Effector CD4-positive, alpha-beta T cell (primary cell): ENCODE results near the gene KLF4.
"Not testable (repeated sequence)": the region's sequence is repeated elsewhere in the genome, so short reads cannot be mapped to it uniquely, and the experiment has no call there.

Experiments
- DNase-seq: peaks from one replicate; pipeline ENCODE4 v3.0.0-alpha.2; 2020
- total RNA-seq: gene quantifications from one replicate; lab custom pipeline; 2026; lab: John Stamatoyannopoulos, UW

Gene KLF4
- total RNA-seq, result 46.3 reads per million, percentile 66 among the genes with 10 or more reads in this experiment

DNA sequence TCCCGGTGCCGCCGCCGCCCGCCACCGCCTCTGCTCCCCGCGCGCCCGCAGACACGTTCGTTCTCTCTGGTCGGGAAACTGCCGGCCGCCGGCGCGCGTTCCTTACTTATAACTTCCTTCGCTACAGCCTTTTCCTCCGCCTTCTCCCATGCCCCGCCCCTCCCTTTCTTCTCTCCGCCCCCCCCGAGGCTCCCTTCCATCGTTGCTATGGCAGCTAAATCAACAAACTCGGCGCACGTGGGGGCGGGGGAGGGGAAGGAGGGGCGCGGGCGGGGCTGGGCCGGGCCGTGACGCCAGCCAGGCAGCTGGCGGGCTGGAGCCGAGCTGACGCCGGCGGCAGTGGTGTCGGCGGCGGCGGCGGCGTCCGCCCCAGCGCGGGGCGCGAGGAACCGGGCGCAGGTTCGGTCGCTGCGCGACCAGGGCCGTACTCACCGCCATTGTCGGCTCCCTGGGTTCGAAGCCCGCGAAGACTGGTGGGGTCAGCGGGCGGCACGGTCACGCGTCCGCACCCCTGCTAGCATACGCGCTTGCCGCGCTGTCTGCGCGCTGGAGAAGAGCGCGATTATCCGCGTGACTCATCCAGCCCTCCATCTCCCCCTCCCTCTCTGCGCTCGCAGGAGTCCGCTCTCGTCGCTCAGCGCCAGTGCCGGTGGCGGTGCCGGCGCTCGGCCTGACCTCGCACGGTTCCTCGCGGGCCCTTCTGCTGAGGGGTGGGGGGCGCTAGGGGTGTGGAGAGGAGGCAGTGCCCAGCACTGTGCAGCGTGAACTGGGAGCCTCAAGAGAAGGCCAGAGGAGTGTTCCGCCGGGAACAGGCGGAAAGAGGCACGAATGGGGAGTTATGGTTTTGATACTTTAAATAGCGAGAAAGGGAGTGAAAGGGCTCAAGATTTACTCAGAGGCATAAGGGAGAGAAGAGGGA is at the start of gene KLF4:
Gene KLF4 (minus strand): TSS at position 83 of the 919 bp plus-strand sequence. CDS start 597 bp downstream, outside the sequence.
- peak; percentile 18 for DNase-seq

DNA sequence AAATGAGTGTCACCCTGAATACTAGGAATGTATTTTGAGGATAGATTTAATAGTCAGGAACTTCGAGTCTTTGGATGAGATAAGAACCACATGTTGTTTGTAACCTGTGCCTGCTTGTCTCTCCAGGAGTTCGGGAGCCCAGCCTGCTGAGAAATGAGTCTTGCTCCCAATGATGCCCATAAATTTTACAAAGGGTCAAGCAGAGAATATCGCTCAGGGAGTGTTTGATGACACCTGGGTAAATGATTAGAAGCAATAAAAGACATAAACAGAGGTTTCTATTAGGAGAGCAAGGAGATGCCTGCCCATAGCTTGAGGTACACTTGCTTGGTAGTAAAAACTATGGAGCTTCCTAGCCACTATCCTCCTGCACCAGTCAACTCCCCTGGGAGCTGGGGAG is 46.9 kb upstream of the KLF4 start:
- DNase-seq, result no peak

DNA sequence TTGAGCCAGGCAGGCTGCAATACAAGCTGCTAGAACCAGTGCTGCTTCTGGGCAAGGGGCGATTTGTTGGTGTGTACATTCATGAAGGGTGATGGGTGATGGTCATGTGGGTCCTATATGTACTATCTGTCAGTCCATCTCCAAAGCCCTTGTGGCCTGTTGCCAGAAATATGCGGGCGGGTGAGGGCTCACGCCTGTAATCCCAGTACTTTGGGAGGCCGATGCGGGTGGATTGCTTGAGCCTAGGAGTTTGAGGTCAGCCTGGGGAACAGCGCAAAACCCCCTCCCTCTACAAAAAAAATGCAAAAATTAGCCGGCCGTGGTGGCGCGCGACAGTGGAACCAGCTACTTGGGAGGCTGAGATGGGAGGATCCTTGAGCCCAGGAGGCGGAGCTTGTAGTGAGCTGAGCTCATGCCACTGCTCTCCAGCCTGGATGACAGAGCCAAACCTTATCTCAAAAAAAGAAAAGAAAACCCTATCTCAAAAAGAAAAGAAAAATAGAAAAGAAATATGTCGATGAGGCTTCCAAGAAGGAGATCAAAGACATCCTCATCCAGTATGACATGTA is 45.0 kb upstream of the KLF4 start:
- DNase-seq, result no peak

DNA sequence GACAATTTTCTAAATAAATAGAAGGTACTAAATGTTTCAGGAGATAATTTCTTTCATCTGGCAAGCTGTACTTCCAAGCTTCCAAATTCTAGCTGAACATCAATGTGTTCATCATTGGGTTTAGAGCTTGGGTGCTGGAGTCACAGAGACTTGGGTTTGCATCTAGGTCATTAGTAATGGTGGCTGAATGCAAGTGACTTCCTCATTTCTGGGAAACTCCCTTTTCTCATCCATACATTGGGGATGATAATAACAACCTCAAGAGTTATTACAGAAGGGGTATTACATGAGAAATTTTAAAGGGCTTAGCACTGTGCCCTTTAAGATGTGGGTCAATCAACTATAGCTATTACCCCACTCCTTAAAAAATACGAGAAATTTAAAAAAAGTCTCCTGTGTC is 41.1 kb upstream of the KLF4 start:
- DNase-seq, result no peak

DNA sequence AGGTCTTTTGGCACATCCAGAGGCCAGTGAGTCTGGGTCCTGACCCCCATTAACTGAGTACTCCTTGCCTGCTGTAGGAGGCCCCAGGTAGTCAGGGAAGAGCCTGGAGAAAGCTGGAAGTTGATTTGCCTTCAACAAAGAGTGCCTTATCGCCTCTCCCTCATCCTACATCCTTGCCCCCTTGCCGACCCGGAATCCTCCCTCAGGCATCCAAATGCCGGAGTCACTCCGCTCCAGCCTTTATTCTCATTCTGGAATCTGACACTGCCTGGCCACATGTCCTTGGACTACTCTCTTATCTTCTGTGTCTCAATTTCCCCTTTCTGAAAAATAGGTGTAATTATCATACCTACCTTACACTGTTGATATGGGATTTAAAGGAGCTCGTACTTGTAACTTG is 39.1 kb upstream of the KLF4 start:
- DNase-seq, result no peak

DNA sequence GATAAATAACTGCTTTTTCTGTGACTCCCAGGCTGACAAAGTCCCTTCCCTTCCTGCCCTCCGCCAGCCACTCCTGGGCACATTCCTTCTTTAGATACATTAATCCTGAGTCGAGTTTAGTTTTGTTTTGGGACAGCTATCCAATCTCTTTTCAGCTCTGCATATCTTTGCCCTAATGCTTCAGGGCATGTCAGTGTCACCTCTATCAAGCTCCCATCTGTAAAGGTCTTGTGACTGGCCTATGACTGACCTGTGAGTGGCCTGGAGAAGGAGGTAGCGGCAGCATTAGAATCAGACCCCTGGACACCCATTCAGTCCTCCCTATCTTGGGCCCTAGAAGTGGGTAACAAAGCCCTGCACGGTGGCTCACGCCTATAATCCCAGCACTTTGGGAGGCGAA is 34.0 kb upstream of the KLF4 start:
- DNase-seq, result no peak

DNA sequence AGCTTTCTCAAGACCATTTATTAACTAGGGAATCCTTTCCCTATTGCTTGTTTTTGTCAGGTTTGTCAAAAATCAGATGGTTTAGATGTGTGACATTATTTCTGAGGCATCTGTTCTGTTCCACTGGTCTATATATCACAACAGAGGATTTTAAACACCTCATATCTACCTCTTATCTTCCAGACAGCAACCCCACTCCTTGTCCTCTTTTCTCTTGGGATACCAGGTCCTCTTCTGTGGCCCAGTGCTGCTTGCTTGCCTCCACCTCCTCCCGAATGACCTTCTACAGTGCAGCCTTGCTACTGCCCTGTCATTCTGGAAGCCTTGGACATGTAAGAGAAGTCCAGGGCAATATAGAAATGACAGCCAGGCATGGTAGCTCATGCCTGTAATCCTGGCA is 30.6 kb upstream of the KLF4 start:
- no peak for DNase-seq

DNA sequence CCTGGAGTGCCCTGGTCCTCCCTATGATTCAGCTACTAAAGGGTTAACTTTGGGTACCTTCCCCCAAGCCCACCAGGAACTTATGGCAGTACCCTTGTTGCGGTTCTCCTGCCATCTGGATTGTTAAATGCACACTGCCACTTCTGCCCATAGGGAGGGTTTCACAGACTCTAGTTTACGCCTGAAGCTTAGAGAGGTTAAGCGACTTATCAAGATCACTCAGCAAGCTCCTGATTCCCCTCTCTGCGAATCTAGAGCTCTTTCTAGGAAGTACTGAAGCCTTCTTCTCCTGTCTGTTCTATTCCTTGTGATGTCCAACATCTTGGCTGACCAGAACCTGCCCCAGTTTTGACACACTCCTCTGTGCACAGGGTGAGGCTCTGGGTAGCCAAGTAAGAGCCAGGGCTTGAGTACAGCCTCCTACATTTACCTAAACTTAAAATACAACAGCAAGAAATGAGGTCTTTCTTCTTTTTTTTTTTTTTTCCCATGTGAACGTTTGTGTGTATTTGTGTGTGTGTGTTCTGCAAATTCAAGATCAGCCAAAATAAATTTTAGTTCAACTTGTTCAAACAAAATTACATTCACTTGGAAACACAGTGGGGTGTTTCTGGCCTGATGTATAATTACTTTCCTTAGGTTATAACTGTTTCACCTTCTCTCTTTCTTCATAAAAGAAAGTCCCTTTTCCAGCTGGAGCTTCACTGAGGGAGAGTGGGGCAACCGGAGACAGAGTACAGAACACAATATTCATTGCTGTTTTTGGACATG is 28.7 kb upstream of the KLF4 start:
- DNase-seq, result no peak

DNA sequence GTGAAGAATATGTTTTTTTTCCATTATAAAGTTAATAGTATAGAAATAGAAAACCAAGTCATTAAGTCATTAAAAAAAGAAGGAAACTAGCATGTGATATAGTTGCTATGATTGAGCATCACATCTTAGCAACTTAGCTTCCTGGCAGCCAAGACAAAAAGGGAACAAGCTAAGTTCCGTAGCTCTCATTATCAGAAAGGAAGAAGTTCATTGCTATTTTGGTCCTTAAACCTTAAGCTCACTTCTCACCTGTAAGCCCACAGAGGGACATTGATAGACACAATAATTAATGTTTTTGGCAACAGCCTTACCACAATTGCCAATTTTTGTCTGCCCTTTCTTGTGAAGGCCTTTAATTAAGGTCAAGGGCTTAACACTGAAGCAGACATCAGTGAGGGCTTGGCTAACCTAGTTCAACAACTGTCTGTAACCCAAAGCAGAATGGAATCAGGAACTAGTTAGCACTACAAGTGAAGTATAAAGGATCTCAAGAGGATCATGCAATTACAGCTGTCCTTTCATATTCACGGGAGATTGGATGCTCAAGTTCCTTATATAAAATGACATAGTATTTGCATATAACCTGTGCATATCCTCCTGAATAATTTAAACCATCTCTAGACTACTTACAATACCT is 24.0 kb upstream of the KLF4 start:
- no peak for DNase-seq

DNA sequence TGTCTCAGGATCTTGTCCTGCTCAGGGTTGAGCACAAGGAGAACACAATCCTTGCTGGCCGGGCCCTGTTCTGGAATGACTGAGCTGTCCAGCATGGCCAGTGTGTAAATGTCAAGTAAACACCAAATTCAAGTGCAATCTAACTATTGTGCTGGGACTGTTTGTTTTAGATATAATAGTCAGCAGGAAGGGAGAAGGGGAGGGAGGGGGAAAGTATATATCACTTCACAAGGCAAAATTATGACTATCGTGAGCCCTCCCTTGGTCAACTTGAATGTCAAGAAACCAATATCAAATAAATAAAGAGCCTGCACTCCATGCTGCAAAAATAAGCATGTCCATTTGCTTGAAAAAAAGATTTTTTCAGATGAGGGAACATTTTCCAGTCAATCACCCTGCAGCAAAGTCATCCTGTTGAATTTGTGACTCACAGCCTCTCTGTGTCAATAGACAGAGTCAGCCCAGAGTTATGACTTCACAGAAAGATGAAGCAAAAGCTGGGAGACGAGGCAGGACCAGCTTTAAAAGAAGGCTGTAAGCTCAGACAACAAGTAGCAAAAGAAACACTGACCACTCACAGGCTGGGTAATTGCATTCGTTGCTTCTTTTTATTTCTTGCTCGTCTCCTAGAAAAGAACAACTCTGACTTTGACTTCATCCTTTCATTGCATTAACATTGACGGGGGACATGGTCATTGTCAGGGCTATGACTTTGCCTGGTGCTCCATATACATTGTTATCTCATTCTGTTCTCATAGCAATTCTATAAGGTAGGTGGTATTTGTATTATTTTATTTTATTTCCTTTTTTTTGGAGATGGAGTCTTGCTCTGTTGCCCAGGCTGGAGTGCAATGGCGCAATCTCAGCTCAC is 15.3 kb upstream of the KLF4 start:
- no peak for DNase-seq

DNA sequence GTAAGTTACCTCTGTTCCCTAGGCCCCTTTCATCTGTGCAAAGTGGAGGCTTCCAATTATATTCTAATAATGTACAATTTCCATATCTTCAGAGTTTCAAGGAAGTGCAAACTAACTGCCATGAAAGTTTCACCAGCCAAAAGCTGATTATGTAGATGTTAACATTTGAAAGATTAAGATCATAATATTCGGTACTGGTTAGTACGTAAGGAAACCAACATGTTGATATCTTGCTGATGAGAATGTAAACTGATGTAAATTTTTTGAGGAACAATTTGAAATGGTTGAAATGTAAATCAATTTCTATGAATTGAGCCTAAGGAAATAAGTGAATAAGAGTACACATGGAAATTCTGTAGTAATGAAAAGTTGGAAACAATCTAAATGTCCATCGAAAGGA is 12.9 kb upstream of the KLF4 start:
- DNase-seq, result no peak

DNA sequence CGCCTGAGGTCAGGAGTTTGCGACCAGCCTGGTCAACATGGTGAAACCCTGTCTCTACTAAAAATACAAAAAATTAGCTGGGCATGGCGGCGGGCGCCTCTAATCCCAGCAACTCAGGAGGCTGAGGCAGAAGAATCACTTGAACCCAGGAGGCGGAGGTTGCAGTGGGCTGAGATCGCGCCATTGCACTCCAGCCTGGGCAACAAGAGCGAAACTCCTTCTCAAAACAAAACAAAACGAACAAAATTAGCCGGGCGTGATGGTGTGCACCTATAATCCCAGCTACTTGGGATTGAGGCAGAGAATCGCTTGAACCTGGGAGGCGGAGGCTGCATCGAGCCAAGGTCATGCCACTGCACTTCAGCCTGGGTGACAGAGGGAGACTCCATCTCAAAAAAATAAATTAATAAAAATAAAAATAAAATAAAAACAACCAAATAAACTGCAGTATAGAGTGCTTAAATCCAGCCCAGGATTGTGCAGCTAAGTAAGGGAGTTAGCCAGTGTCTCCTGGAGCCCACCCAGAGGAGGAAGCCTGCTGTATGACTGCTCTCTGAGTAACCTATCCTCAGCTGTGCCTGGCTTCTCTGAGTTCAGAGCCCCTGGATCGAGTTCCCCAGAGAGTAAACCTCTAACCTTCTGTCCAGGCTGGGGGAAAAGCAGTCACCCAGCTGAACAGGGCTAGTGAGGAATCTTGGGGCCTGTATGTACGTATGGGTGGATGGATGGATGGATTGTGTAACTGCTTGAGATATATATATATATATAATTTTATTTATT is 11.0 kb upstream of the KLF4 start:
- not testable (repeated sequence) for DNase-seq

DNA sequence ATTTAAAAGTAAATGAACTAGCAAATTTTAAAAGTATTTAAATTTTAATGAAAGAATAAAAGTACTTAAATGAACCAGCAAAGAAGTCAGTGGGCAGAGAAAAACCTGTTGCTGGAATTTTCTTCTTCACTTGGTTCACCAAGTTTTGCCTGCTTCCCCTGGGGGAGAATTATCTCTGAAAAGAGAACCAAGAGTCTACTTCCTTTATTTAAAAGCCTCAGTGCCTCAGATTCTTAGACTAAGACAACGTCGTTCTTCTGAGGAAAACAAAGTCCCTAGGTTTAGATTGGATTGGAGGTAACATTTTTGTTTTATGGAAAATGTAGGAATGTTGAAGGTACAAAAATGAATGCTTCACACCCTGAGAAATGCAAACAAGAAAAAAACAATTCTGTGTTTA is 7.4 kb upstream of the KLF4 start:
- DNase-seq, result no peak

DNA sequence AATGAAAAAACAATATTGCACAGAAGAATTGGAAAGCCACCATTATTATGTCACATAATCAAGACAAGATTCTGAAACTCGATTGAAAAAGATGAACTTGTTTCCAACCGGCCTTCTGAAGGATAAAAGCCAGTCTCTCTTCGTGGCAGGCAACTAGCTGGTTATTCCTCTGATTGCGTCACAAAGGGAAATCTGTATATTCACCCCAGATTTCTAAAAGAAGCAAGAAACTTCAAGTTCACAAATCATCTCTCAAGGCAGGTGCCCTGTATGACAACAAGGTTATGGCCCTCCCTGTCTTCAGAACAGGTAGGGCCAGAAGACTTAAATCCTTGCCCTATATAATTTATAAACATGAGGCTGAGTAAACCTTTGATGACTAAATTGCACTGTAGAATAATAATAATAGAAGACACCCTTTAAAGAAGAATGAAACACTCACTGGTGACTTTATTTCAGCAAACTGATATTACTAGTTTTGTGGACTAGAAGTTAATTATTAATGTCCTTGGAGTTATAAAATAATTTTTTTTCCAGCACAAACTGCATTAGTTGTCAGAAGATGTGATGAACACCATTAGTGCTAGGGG is 2.9 kb upstream of the KLF4 start:
- DNase-seq, result no peak

DNA sequence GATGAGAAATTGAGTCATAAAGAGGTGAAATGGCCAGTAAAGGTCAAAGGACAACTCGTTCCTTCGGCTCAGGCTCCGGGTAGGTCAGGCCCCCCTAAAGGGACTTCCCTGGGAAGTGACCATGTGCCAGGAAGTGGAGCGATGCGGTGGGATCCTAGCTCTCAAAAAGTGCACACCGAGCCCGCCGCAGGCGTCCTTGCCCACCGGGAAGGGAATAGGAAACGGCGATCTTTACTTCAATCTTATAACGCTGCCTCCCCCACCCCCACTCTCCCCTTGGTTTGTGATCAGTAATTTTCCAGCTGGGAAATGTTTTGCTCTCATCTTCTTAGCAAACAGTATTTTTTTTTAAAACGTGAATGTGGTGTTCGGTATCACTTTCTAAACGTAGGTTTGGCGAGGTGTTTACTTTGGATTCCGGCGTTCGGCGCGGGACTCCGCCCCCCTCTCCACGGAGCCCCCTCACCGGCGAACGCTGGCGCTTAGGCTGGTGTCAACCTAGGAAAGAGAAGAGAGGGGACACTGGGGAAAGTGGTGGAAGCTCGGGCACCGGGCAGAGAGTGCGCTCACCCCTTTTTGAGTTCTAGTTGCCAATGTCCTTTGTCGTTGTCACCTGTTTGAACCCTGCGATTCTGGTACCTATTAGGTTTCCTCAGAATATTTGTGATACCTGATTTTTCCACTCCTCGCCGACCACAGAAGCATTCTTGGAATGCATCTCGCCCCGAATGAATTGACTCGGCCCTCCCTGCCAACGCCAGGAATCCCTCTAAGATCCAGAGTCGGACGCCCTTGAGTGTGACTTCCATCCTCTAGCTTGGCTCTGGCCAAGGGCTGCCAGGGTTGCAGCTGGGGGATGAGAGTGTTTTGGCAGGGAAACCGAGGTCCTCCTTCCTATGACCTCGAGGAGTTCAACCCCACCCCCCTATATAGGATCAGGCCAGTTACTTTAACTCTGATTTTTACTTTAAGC is 1.8 kb upstream of the KLF4 start:
- DNase-seq, result no peak

DNA sequence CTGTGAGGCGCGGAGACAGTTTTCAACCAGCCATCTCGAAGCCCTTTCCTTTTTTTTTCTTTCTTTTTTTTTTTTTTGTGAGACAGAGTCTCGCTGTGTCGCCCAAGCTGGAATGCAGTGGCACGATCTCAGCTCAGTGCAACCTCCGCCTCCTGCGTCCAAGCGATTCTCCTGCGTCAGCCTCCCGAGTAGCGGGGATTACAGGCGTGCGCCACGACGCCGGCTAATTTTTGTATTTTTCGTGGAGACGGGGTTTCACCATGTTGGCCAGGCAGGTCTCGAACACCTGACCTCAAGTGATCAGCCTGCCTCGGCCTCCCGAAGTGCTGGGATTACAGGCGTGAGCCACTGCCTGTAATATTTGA is 1.0 kb upstream of the KLF4 start:
- not testable (repeated sequence) for DNase-seq

DNA sequence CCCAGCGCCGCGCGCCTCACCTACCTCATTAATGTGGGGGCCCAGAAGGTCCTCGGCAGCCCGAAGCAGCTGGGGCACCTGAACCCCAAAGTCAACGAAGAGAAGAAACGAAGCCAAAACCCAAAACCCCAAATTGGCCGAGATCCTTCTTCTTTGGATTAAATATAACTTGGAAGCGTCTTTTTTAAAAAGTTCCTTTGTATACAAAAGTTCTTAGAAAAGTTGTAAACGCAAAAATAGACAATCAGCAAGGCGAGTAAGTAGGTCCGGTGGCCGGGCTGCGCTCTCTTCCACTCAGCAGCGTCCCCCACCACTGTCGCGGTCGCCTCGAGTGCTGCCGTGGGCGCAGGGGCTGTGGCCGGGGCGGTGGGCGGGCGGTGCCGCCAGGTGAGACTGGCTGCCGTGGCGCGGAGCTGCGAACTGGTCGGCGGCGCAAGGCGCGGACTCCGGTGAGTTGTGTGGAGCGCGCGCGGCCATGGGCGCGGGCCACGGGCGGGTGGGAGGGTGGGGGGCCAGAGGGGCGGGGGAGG is 360 bp downstream of the KLF4 start:
- no peak for DNase-seq

DNA sequence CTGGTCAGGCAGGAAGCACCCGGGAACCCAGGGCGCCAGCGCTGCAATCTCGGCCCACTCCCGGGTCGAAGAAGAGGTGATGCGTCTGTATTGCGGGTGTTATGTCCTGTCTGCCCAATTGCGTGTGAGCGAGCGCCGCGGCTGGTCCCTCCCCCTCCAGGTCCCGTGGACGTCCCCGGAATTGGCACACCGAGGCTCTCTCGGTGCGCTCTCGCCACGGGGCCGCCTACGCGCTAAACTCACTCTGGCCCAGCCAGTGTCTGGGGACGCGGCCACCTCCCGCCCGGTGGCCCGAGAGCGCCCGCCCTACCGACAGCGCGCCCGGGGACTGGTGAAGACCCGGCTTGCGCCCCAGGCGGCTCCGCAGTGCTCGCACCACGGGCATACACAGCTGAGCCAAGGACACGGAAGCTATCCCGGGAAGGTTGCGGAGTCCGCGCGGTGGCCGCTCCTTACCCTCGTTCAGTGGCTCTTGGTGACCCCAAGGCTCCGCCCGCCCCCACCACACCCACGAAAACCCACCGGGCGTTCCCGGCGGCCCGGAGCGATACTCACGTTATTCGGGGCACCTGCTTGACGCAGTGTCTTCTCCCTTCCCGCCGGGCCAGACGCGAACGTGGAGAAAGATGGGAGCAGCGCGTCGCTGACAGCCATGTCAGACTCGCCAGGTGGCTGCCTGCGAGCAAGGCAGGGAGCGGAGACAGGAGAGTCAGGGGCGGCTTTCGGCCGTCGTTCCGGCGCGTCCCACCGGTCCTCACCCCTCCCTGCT is 1.0 kb downstream of the KLF4 start:
- no peak for DNase-seq
